Measurements from ENCODE around the gene CAPN9.

GRCh38 chr1:230798491-230798890, 51.3 kb downstream of the CAPN9 start:
- TF ChIP-seq MAX (IDR thresholded peaks at IDR 0.05), result no peak
- TF ChIP-seq RAD21 (IDR thresholded peaks at IDR 0.05; ENCODE audit: low read depth), result no peak
- TF ChIP-seq, protein P1, sequence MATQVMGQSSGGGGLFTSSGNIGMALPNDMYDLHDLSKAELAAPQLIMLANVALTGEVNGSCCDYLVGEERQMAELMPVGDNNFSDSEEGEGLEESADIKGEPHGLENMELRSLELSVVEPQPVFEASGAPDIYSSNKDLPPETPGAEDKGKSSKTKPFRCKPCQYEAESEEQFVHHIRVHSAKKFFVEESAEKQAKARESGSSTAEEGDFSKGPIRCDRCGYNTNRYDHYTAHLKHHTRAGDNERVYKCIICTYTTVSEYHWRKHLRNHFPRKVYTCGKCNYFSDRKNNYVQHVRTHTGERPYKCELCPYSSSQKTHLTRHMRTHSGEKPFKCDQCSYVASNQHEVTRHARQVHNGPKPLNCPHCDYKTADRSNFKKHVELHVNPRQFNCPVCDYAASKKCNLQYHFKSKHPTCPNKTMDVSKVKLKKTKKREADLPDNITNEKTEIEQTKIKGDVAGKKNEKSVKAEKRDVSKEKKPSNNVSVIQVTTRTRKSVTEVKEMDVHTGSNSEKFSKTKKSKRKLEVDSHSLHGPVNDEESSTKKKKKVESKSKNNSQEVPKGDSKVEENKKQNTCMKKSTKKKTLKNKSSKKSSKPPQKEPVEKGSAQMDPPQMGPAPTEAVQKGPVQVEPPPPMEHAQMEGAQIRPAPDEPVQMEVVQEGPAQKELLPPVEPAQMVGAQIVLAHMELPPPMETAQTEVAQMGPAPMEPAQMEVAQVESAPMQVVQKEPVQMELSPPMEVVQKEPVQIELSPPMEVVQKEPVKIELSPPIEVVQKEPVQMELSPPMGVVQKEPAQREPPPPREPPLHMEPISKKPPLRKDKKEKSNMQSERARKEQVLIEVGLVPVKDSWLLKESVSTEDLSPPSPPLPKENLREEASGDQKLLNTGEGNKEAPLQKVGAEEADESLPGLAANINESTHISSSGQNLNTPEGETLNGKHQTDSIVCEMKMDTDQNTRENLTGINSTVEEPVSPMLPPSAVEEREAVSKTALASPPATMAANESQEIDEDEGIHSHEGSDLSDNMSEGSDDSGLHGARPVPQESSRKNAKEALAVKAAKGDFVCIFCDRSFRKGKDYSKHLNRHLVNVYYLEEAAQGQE (IDR thresholded peaks at IDR 0.05; ENCODE audit: low read depth), result no peak
- no peak for TF ChIP-seq EP300 (IDR thresholded peaks at IDR 0.05; ENCODE audit: borderline replicate concordance)
- no peak for TF ChIP-seq CEBPB (IDR thresholded peaks at IDR 0.05)
- no peak for TF ChIP-seq NFIC (IDR thresholded peaks at IDR 0.05)
- no peak for TF ChIP-seq TAF1 (IDR thresholded peaks at IDR 0.05; ENCODE audit: low read depth)
- TF ChIP-seq FOXM1 (IDR thresholded peaks at IDR 0.05; ENCODE audit: borderline replicate concordance, low read depth), result no peak
- TF ChIP-seq EGR1 (IDR thresholded peaks at IDR 0.05), result no peak
- TF ChIP-seq YY1 (IDR thresholded peaks at IDR 0.05; ENCODE audit: low read depth), result no peak
- no peak for TF ChIP-seq TEAD4 (IDR thresholded peaks at IDR 0.05)
- TF ChIP-seq ZBTB7A (IDR thresholded peaks at IDR 0.05; ENCODE audit: low read depth), result no peak
- no peak for TF ChIP-seq CREB1 (IDR thresholded peaks at IDR 0.05; ENCODE audit: low read depth)
- TF ChIP-seq TCF12 (IDR thresholded peaks at IDR 0.05; ENCODE audit: low read depth), result no peak

All from Ishikawa (cell line).